Measurements from ENCODE around the gene PCNX1. TPM values are rescaled to one million over a fixed set of nuclear protein-coding genes. Genes with fewer than 3 reads are reported as not detected.

Gene PCNX1
- total RNA-seq, 4 donors from 2014 or later: 9.1 to 41.8 (median 18.9) TPM

DNA sequence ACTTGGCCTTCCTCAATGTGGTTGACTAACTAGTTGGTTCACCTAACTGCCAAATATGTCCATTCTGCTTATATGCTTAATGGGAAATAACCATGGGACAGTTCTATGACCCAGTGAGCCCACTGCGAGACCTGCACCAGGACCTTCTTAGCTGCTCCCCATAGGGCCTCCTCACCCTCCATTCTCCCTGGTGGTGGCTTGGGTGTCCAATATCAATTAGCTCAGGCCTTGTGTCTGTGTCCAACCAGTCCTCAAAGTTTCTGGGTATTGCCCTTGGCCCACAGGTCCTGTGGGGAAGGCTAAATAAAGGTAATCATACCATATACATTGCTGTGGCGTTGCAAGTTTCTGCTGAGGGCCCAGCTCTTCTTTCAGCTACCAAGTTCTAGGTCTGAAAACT is 228.2 kb downstream of the PCNX1 start:
- Histone ChIP-seq H3K9me3 (no peaks in the 10 kb centered on the region), H3K27me3 (no peaks in the 10 kb centered on the region), H3K36me3 (no peaks in the 10 kb centered on the region), H3K4me3 (no peak overlapping the region), H3K27ac (no peak overlapping the region), H3K4me1 (peaks cover 0 to 13% (median 4%) of the 10 kb centered on the region in 3 donors)
- DNase-seq: no peak
- intact Hi-C loops (cut with DNase I): loop anchor here (5.0 kb wide), 1 partner anchor 617 kb away; no protein-coding TSS in a partner anchor
- TF ChIP-seq, protein P1, sequence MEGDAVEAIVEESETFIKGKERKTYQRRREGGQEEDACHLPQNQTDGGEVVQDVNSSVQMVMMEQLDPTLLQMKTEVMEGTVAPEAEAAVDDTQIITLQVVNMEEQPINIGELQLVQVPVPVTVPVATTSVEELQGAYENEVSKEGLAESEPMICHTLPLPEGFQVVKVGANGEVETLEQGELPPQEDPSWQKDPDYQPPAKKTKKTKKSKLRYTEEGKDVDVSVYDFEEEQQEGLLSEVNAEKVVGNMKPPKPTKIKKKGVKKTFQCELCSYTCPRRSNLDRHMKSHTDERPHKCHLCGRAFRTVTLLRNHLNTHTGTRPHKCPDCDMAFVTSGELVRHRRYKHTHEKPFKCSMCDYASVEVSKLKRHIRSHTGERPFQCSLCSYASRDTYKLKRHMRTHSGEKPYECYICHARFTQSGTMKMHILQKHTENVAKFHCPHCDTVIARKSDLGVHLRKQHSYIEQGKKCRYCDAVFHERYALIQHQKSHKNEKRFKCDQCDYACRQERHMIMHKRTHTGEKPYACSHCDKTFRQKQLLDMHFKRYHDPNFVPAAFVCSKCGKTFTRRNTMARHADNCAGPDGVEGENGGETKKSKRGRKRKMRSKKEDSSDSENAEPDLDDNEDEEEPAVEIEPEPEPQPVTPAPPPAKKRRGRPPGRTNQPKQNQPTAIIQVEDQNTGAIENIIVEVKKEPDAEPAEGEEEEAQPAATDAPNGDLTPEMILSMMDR (IDR thresholded peaks at IDR 0.05): no peak
- no peak for TF ChIP-seq POLR2A (IDR thresholded peaks at IDR 0.05)
- 90 to 100% methylated on average over 1 to 2 of the region's 2 CpGs for WGBS, 2 donors

DNA sequence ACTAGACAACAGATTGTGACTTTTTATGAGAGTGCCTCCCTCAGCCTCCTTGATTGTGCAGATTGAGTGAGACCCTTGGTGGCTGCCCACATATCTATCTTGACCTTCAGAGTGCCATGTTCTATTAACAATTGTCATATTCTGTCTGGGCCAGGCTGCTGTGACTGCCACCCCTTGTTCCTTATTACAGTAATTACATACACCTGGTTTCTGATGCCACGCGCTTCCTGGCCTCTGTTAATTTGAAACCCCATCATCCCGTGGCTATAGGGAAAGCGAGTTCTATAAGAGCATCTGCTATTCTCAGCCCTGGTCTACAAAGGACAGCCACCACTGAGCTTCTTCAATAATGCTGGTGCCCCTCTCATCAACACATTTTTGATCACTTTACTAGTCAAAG is 228.7 kb downstream of the PCNX1 start:
- intact Hi-C loops (cut with DNase I): loop anchor here (5.0 kb wide), 1 partner anchor 616 kb away; no protein-coding TSS in a partner anchor
- Histone ChIP-seq H3K27me3 (no peaks in the 10 kb centered on the region), H3K4me1 (peaks cover 0 to 9% (median 4%) of the 10 kb centered on the region in 3 donors), H3K9me3 (no peaks in the 10 kb centered on the region), H3K4me3 (no peak overlapping the region), H3K36me3 (no peaks in the 10 kb centered on the region), H3K27ac (no peak overlapping the region)
- TF ChIP-seq, protein P1 (IDR thresholded peaks at IDR 0.05): no peak
- no peak for TF ChIP-seq POLR2A (IDR thresholded peaks at IDR 0.05)
- WGBS, 2 donors: 92 to 96% methylated on average over 4 of the region's 4 CpGs
- DNase-seq: no peak

DNA sequence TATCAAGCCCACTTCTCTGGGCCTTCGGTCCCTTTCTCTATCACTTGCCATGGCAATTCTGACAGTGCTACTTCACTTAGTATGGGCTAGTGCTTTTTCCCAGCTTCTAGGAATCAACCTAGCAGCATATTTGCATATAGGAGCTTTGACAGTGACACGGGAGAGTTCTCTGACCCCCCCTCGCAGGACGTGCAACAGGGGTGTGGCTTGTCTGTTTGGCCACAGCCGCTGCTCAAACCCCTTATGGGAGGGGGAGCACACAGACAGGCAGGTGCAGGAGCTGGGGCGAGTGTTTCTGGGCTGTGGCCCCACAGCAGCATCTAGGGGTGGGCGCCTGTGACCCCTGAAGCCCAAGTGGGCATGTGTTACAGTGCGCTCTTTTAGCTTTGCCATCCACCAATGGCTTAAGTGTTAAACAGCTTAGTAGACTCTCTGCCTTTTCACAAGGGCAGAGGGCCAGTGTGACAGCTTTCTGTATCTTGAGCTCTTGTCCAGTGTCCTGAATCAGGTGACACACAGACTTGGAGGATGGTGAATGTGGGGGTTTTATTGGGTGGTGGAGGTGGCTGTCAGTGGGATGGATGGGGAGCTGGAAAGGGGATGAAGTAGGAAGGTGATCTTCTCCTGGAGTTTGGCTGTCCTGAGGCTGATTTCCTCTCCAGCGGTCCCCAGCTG is 229.3 kb downstream of the PCNX1 start:
- no peak overlapping the region for H3K4me3 ChIP-seq
- DNase-seq: no peak
- 85 to 88% methylated on average over 2 to 5 of the region's 9 CpGs for WGBS, 2 donors
- H3K4me1 ChIP-seq: peaks cover 0 to 6% (median 4%) of the 10 kb centered on the region in 3 donors
- no peaks in the 10 kb centered on the region for H3K27me3 ChIP-seq
- H3K9me3 ChIP-seq: no peaks in the 10 kb centered on the region
- TF ChIP-seq, protein P1 (IDR thresholded peaks at IDR 0.05): no peak
- TF ChIP-seq POLR2A (IDR thresholded peaks at IDR 0.05): no peak
- H3K36me3 ChIP-seq: no peaks in the 10 kb centered on the region
- intact Hi-C loops (cut with DNase I): loop anchor here (5.0 kb wide), 1 partner anchor 616 kb away; no protein-coding TSS in a partner anchor
- no peak overlapping the region for H3K27ac ChIP-seq

DNA sequence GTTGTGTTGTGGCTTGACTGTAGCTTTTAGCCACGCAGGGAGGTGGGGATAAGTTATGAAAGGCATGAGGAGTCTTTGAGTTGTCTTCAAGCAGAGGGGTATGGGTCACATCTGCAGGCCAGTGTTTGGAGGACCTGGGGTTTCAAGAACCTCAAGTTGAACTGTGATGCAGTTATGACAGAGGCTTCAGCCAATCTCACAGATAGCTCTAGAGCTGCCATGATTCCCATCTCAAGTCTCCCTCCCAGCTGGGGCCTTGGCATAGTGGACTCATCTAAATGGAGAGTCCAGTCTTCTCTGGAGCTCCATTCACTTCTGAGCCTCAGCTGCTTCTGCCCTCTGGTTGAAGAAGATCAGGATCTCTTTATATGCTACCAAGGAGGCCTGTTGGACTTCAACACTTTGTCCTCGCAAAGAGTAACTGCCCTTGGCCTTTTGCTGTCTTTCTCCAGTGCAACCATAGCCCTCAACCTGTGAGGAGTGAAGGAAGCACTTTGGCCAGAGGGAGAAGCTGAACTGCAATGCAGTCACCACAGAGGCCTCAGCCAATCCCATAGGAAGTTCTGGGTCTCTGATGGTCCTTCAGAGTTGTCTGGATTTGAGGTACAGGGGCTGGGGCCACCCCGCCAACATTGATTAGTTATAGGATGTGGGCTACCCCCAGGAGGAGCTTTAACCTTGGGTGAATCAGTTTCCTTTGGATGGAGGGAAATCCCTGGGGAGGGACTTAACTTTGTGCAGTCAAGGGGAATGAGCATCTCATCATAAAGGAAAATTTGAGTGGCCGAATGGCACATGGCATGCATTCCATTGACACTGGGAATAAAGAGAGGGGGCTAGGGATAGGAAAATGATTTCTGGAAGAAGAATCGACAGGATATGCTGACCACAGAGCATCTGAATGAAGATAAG is 230.5 kb downstream of the PCNX1 start:
- no peak overlapping the region for H3K4me3 ChIP-seq
- intact Hi-C loops (cut with DNase I): loop anchor here (5.0 kb wide), 1 partner anchor 615 kb away; no protein-coding TSS in a partner anchor
- H3K27ac ChIP-seq: no peak overlapping the region
- no peaks in the 10 kb centered on the region for H3K36me3 ChIP-seq
- no peak for DNase-seq
- TF ChIP-seq POLR2A (IDR thresholded peaks at IDR 0.05): no peak
- TF ChIP-seq, protein P1 (IDR thresholded peaks at IDR 0.05): no peak
- WGBS, 2 donors: 80 to 84% methylated on average over 3 to 5 of the region's 5 CpGs
- peaks cover 0 to 6% (median 4%) of the 10 kb centered on the region in 3 donors for H3K4me1 ChIP-seq
- H3K27me3 ChIP-seq: no peaks in the 10 kb centered on the region
- H3K9me3 ChIP-seq: no peaks in the 10 kb centered on the region

All from esophagus squamous epithelium (tissue), 5 donors.